Astrocyte of the cerebellum (primary cell): ENCODE data around the gene CEBPB.
"Not testable (repeated sequence)": the region's sequence is repeated elsewhere in the genome, so short reads cannot be mapped to it uniquely, and the experiment has no call there.

ENCODE experiments used
- DNase-seq: peaks from one replicate; pipeline ENCODE4 v3.0.0-alpha.2; 2011; ENCODE audit warnings: low read depth
- H3K4me3 ChIP-seq: 2 replicates; pipeline ENCODE4 v1.5.1; 2011; ENCODE audit warnings: mild to moderate bottlenecking, low read depth, low read length, moderate library complexity
- CTCF ChIP-seq: IDR thresholded peaks from 2 replicates; pipeline ENCODE4 v1.5.1; 2012; ENCODE audit warnings: low read length, low read depth, moderate library complexity, mild to moderate bottlenecking; ENCODE audit errors: missing control alignments
- in situ Hi-C: cut with HindIII; loops from 2 replicates; pipeline ENCODE4 v1.10.0; 2017; ENCODE audit warnings: low sequenced_read_pairs

CEBPB gene

DNA sequence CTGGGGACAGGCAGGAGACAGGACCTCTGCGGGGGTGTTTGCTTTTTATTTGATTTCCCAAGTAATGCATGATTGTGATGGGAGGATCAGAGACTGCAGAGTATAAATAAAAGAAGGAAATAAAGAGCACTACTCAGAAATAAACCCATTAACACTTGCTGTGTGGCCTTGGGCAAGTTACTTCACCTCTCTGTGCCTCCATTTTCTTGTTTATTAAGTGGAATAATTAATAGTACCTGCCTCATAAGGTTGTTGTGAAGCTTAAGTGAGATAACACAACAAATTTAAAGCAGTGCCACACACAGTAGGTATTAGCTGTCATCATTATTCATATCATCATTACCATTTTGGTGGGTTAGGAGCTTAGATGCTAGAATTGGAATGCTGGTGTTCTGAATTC, 8.1 kb downstream of the CEBPB start:
- TF ChIP-seq CTCF: no peak
- no peak for DNase-seq
- no peak overlapping the region for H3K4me3 ChIP-seq
- in situ Hi-C loops: no loop called here

DNA sequence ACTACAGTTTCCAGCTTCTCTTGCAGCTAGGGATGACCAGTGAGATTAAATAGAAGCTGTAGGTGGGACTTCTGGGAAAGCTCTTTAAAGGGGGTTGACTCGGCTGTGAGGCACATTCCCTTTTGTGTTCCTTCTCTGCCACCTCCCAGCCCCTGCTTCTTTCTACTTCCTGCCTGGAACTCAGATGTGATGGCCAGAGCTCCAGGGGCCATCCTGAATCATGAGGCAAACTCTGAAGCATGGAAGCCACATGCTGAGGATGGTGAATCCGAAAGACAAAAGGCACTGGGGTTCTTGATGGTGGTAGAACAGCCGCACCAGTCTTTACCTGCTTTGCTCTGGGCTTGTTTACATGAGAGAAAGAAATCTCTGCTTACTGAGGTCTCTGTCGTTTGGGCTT, 9.1 kb downstream of the CEBPB start:
- no peak for TF ChIP-seq CTCF
- DNase-seq: no peak
- no peak overlapping the region for H3K4me3 ChIP-seq
- in situ Hi-C loops: no loop called here

- in situ Hi-C loops: no loop called here
- DNase-seq: no peak
- no peak overlapping the region for H3K4me3 ChIP-seq
- TF ChIP-seq CTCF: no peak
Observed at GRCh38 chr20:50200482-50201104, 10.0 kb downstream of the CEBPB start.

GRCh38 chr20:50201710-50202109, 11.1 kb downstream of the CEBPB start:
- DNase-seq, in situ Hi-C loops, H3K4me3 ChIP-seq: not testable (repeated sequence)

GRCh38 chr20:50202677-50203076, 12.0 kb downstream of the CEBPB start:
- no peak overlapping the region for H3K4me3 ChIP-seq
- in situ Hi-C loops: no loop called here
- no peak for DNase-seq
- TF ChIP-seq CTCF: no peak

DNA sequence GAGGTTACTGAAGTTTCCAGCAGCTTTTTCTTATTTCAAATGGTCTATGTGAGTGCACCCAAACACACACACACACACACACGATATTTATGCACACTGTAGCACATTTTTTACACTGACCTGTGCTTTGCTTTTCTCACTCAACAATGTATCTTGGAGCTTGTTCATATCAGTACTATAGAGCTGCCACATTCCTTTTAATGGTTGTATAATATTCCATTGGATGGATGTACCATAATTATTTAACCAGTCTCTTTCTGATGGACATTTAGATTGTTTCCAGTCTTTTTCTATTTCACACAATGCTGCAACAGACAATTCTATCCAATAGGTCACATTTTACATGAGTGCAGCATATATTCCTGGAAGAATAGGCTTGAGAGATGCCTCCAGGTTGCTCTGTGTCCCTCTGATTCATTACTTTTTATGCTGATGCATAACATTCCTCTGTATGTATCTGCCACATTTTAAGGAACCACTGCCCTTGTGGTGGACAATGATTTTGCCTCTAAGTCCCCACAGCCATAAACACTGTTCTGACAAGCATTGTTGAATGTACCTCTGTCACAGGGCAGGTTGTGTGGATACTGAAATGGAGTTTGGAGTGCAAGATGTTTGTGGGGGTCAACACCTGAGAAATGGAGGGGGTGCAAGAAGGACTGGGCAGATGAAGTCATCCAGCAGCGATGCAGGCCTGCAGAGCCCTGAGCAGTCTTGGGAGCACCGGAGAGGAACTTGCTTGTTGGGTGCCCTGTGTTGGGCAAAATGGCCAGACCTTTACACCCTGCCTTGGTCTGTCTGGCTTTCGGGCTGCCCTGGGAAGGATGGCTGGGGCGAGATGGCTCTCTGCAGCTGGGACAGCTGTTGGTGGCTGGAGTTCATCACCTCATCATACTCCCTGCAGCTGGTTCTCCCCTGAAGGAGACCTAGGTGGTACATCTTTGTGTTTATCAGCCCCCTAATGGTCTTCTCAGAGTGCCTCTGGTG, 13.6 kb downstream of the CEBPB start:
- DNase-seq: no peak
- H3K4me3 ChIP-seq: no peak overlapping the region
- TF ChIP-seq CTCF: no peak
- in situ Hi-C loops: no loop called here

DNA sequence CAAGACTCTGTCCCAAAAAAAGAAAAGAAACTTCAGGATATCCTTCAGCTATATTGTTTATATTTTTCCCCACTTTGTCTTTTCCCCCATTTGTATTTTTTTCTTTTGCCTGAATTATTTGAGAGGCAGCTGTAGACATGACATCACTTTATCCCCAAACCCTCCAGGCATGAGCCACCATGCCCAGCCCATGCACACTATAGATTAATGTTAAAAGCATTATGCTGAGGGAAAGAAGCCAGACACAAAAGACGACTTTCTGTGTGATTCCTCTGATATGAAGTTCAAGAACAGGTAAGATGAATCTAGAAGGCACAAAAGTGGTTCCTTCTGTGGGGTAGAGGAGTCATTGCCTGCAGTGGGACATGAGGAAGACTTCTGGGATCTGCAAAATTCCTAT, 16.4 kb downstream of the CEBPB start:
- DNase-seq: no peak
- in situ Hi-C loops: no loop called here
- no peak overlapping the region for H3K4me3 ChIP-seq
- TF ChIP-seq CTCF: no peak
